HEK293T (cell line): ENCODE results near the gene IL15RA.

Experiments
- CTCF ChIA-PET: fragments of 350-600 bp; formaldehyde crosslinking; extraction: SDS; loops from one replicate; lab custom pipeline; 2021; ENCODE audit warnings: antibody characterized with exemption, inconsistent platforms; lab: Yijun Ruan, JAX
- POLR2A ChIA-PET: fragments of 350-600 bp; formaldehyde crosslinking; extraction: SDS; loops from one replicate; lab custom pipeline; 2020; ENCODE audit warnings: antibody characterized with exemption, inconsistent platforms; lab: Yijun Ruan, JAX
- DNase-seq: peaks from one replicate; pipeline ENCODE4 v3.0.0; 2012; ENCODE audit warnings: mixed read lengths; ENCODE audit errors: extremely low spot score
- ARNT ChIP-seq: fragments of 450-650 bp; IDR thresholded peaks from 2 replicates; pipeline ENCODE4 v1.6.1; 2017; ENCODE audit warnings: mild to moderate bottlenecking
- BHLHE40 ChIP-seq: fragments of 450-650 bp; IDR thresholded peaks from 2 replicates; pipeline ENCODE4 v1.6.1; 2016; ENCODE audit warnings: mild to moderate bottlenecking, moderate library complexity, borderline replicate concordance
- CTBP1 ChIP-seq: fragments of 450-650 bp; IDR thresholded peaks from 2 replicates; pipeline ENCODE4 v1.6.1; 2016; ENCODE audit warnings: borderline replicate concordance
- ELF4 ChIP-seq: fragments of 450-650 bp; IDR thresholded peaks from 2 replicates; pipeline ENCODE4 v1.6.1; 2017; ENCODE audit warnings: antibody characterized with exemption
- FOXA1 ChIP-seq: fragments of 450-650 bp; IDR thresholded peaks from 2 replicates; pipeline ENCODE4 v1.6.1; 2016; ENCODE audit warnings: mild to moderate bottlenecking
- FOXK2 ChIP-seq: fragments of 450-650 bp; IDR thresholded peaks from 2 replicates; pipeline ENCODE4 v1.6.1; 2016; ENCODE audit warnings: mild to moderate bottlenecking
- FOXM1 ChIP-seq: fragments of 450-650 bp; IDR thresholded peaks from 2 replicates; pipeline ENCODE4 v1.6.1; 2017; ENCODE audit warnings: mild to moderate bottlenecking, borderline replicate concordance
- HDGF ChIP-seq: fragments of 450-650 bp; IDR thresholded peaks from 2 replicates; pipeline ENCODE4 v1.6.1; 2017; ENCODE audit warnings: antibody characterized with exemption, borderline replicate concordance
- L3MBTL2 ChIP-seq: fragments of 450-650 bp; conservative IDR thresholded peaks from 2 replicates; pipeline ENCODE4 v1.6.1; 2016; ENCODE audit warnings: mild to moderate bottlenecking
- LEF1 ChIP-seq: fragments of 450-650 bp; IDR thresholded peaks from 2 replicates; pipeline ENCODE4 v1.6.1; 2017; ENCODE audit warnings: mild to moderate bottlenecking, borderline replicate concordance
- NFRKB ChIP-seq: fragments of 450-650 bp; IDR thresholded peaks from 2 replicates; pipeline ENCODE4 v1.6.1; 2016; ENCODE audit warnings: mild to moderate bottlenecking, moderate library complexity
- PKNOX1 ChIP-seq: fragments of 450-650 bp; IDR thresholded peaks from 2 replicates; pipeline ENCODE4 v1.6.1; 2016
- SP1 ChIP-seq: fragments of 450-650 bp; IDR thresholded peaks from 2 replicates; pipeline ENCODE4 v1.6.1; 2017
- SUZ12 ChIP-seq: fragments of 450-650 bp; IDR thresholded peaks from 2 replicates; pipeline ENCODE4 v1.6.1; 2016; ENCODE audit warnings: mild to moderate bottlenecking
- TARDBP ChIP-seq: fragments of 450-650 bp; IDR thresholded peaks from 2 replicates; pipeline ENCODE4 v1.6.1; 2016
- ZNF384 ChIP-seq: fragments of 450-650 bp; IDR thresholded peaks from 2 replicates; pipeline ENCODE4 v1.6.1; 2016

IL15RA gene

GRCh38 chr10:6019010-6019782, 41.9 kb upstream of the IL15RA start:
- POLR2A ChIA-PET, result no interaction called here
- no peak for DNase-seq
- no peak for TF ChIP-seq LEF1
- TF ChIP-seq ZNF384, result no peak
- TF ChIP-seq ELF4, result no peak
- TF ChIP-seq SUZ12, result no peak
- no peak for TF ChIP-seq PKNOX1
- TF ChIP-seq L3MBTL2, result no peak
- no peak for TF ChIP-seq ARNT
- TF ChIP-seq SP1, result no peak
- TF ChIP-seq FOXM1, result no peak
- no peak for TF ChIP-seq FOXK2
- TF ChIP-seq TARDBP, result no peak
- TF ChIP-seq BHLHE40, result no peak
- no peak for TF ChIP-seq NFRKB
- TF ChIP-seq CTBP1, result no peak
- CTCF ChIA-PET, result no interaction called here

DNA sequence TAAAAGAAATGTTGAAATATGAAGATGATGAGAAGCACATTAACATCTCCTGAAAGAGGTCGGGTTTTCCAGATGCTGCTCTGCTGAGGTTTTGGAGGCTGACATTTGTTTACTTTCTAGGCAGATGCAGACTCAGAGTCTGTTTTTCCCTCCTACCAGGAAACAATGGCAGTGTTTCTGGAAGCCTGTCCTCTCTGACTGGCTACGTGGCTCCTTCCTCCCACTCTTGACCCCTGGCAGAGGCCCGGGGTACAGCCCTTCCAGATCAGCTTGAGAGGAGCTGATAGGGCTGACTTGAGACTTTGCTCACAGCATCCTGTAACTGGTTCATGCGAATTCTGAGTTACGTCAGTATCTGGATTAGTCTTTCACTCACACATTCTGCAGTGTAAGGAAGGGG, 41.1 kb upstream of the IL15RA start:
- ChIA-PET POLR2A (no interaction called here), CTCF (interaction anchor here (1.2 kb wide), 1 partner anchor 50 kb away, joined by 4 read pairs; no protein-coding TSS in a partner anchor)
- TF ChIP-seq CTBP1 (no peak), BHLHE40 (no peak), FOXK2 (no peak), ARNT (no peak), SP1 (no peak), HDGF (no peak), ELF4 (no peak), TARDBP (no peak), FOXM1 (no peak), FOXA1 (no peak), NFRKB (no peak), PKNOX1 (no peak), LEF1 (no peak), ZNF384 (no peak)
- no peak for DNase-seq

DNA sequence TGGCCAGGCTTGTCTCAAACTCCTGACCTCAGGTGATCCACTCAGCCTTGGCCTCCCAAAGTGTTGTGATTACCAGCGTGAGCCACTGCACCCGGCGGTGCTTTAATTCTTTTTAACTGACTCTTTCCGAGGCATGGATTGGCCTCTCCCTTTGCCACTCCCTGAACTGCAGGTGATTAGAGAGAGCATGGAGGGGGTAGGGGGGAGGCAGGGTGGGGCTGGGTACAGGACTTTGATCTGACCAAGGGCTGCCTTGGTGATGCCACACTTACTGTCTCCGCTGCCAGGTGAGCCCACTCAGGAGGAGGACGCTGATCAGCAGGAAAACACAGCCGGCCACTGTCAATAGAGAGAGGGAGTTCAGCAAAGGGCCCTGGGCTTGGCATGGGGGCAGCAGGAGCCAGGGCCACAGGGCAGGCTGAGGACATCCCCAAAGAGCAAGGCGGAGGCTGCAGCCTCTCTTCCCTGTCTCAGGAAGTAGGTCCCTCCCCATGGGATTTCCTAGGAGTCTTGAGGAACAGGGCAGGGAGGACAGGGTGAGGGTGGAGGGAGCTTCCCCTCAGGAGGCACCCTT, 40.5 kb upstream of the IL15RA start:
- ChIA-PET POLR2A (no interaction called here), CTCF (interaction anchor here (1.2 kb wide), 1 partner anchor 51 kb away, joined by 4 read pairs; no protein-coding TSS in a partner anchor)
- no peak for TF ChIP-seq LEF1
- no peak for TF ChIP-seq NFRKB
- no peak for TF ChIP-seq ARNT
- TF ChIP-seq FOXA1, result no peak
- TF ChIP-seq FOXK2, result no peak
- TF ChIP-seq HDGF, result no peak
- TF ChIP-seq ELF4, result no peak
- no peak for TF ChIP-seq TARDBP
- TF ChIP-seq CTBP1, result no peak
- TF ChIP-seq PKNOX1, result no peak
- no peak for TF ChIP-seq SUZ12
- no peak for TF ChIP-seq BHLHE40
- TF ChIP-seq SP1, result no peak
- no peak for DNase-seq

GRCh38 chr10:6014241-6014761, 37.0 kb upstream of the IL15RA start:
- POLR2A ChIA-PET, result interaction anchor here (1.1 kb wide), 1 partner anchor 124 kb away, joined by 3 read pairs; the partner anchor contains the start of genes ANKRD16 and FBH1
- TF ChIP-seq ZNF384, result no peak
- no peak for TF ChIP-seq FOXA1
- no peak for TF ChIP-seq L3MBTL2
- peak; percentile 59 for DNase-seq
- CTCF ChIA-PET, result interaction anchor here (0.7 to 1.2 kb wide), 6 partner anchors 32 to 387 kb away, joined by 3 to 4 read pairs (median 3); no protein-coding TSS in a partner anchor

DNA sequence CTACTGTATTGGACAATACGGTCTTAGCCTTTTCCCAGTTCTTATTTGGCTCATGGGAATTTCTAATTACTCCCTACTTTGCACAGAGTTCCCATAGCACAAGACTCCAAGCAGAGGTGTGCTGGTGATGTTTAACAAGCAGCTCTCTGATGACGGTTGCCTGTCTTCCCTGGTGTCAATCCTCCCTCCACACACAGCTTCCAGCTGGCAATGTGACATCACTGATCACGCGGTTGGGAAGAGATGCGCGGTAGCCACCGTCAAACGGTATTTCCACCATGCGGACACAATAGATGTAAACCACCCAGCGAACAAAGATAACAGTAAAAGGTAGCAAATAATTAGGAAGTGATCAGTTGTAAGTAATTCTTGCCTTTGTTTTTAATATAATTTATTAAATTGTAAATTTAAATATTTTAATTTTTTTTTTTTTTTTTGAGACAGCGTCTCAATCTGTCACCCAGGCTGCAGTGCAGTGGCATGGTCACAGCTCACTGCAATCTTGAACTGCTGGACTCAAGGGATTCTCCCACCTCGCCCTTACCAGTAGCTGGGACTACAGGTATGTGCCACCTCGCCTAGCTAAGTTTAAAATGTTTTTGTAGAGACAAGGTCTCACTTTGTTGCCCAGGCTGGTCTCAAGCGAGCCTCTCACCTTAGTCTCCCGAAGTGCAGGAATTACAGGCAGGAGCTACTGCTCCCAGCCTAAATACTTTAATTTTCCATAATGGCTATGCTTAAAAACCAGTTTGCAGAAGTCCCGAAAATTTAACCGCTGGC, 36.3 kb upstream of the IL15RA start:
- POLR2A ChIA-PET, result interaction anchor here (1.1 kb wide), 1 partner anchor 124 kb away, joined by 3 read pairs; the partner anchor contains the start of genes ANKRD16 and FBH1
- no peak for TF ChIP-seq BHLHE40
- TF ChIP-seq LEF1, result no peak
- TF ChIP-seq FOXA1, result no peak
- no peak for DNase-seq
- CTCF ChIA-PET, result interaction anchor here (0.7 to 1.6 kb wide), 7 partner anchors 33 to 388 kb away, joined by 3 to 9 read pairs (median 3); no protein-coding TSS in a partner anchor
